Gastrocnemius medialis (tissue), 4 donors: ENCODE data around the gene ISCA2.

Experiments used
- CTCF ChIP-seq, 5 experiments: fragments of 450-650 bp in 3 of 5; fragments of 200-600 bp in 2 of 5; sonication (generic) in 2 of 5; IDR thresholded peaks in 4 of 5; conservative IDR thresholded peaks in 1 of 5; 1 replicate in 4 of 5; 2 replicates in 1 of 5; pipeline ENCODE4 v1.5.1; 2016 to 2019; ENCODE audit warnings: antibody characterized with exemption in 5 of 5, mild to moderate bottlenecking in 3 of 5, moderate library complexity in 3 of 5
- POLR2A ChIP-seq, 2 donors: fragments of 450-650 bp; IDR thresholded peaks; one replicate each; pipeline ENCODE4 v1.6.1; 2017; ENCODE audit warnings: antibody characterized with exemption in 2 of 2, mild to moderate bottlenecking in 2 of 2, moderate library complexity in 2 of 2

- no peak for TF ChIP-seq CTCF (IDR thresholded peaks at IDR 0.05 in 4 of 5, conservative IDR thresholded peaks at IDR 0.05 in 1 of 5)
- TF ChIP-seq POLR2A (IDR thresholded peaks at IDR 0.05): no peak
Observed at GRCh38 chr14:74504412-74504811, 10.8 kb downstream of the ISCA2 start.
